GM21526 (cell line): ENCODE results near the gene IL1RAP.
"Not testable (repeated sequence)": the region's sequence is repeated elsewhere in the genome, so short reads cannot be mapped to it uniquely, and the experiment has no call there.

Source experiments
- ATAC-seq: cut with Tn5 transposase; IDR thresholded peaks from one replicate; pipeline ENCODE4 v1.9.1; 2021; ENCODE audit warnings: moderate library complexity; ENCODE audit not compliant: unreplicated experiment, low FRiP score

IL1RAP gene

GRCh38 chr3:190644035-190644434 lies 130.2 kb downstream of the IL1RAP start:
- ATAC-seq, result no peak

DNA sequence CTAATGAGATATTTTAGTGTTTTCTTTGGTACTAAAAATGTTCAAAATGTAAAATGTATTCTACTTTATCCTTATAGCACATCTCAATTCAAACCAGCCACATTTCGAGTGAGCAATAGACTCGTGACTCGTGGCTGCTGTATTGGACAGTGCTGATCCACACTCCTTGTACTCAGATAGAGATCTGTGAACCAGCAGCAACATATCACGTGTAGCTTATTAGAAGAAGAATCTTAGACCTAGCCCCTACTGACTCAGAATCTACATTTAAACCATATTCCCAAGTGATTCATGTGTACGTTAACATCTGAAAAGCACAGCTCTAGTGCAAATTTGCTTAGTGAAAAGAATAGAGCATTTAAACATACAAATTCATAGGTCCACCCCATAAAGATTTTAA lies 130.9 kb downstream of the IL1RAP start:
- ATAC-seq, result no peak

GRCh38 chr3:190645932-190646460 lies 132.1 kb downstream of the IL1RAP start:
- no peak for ATAC-seq

- ATAC-seq, result no peak
Observed at GRCh38 chr3:190646996-190647395, 133.1 kb downstream of the IL1RAP start.

DNA sequence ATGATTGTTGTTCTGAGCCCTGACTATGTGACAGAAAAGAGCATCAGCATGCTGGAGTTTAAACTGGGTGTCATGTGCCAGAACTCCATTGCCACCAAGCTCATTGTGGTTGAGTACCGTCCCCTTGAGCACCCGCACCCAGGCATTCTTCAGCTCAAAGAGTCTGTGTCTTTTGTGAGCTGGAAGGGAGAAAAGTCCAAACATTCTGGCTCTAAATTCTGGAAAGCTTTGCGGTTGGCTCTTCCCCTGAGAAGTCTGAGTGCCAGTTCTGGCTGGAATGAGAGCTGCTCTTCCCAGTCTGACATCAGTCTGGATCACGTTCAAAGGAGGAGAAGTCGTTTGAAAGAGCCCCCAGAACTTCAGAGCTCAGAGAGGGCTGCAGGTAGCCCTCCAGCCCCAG lies 142.0 kb downstream of the IL1RAP start:
- no peak for ATAC-seq

- no peak for ATAC-seq
Observed at GRCh38 chr3:190658106-190658505, 144.2 kb downstream of the IL1RAP start.

- no peak for ATAC-seq
Observed at GRCh38 chr3:190666821-190667220, 152.9 kb downstream of the IL1RAP start.

DNA sequence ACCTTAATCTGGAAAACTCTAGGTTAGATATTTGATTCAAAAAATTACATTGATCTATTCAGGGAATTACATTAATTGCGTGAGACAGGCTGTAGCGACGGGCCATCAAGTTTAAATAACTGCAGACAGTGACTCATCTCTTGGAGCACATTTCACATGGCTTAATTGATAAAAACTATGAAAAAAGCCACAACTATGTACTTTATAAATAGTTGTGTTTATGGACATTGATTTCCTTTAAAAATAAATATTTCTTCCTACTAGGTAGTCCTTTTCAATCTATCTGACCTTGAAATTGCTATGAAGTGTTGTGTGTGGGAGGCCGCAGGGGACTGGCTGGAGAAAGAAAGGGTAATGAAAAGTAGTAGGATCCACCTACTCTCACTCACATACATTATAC lies 157.8 kb downstream of the IL1RAP start:
- no peak for ATAC-seq

DNA sequence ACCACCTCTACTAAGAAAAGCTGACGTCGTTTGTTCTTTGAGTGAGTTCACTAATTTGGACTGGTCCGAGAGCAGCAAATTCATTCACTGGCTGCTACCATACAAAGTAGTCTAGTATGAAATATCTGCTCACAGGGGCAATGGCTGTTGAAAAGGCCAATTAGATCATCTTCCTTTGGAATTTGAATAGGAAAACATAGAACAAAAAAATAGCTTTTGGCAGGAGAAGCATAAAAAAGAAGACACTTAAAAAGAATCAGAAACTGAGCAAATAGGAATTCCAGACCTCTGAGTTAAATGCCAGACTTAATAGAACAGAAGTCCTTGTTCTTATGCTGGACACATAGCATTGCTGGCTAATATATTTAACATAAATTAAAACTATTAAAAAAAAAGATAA lies 159.3 kb downstream of the IL1RAP start:
- ATAC-seq, result no peak

GRCh38 chr3:190676481-190676880 lies 162.6 kb downstream of the IL1RAP start:
- ATAC-seq, result no peak

DNA sequence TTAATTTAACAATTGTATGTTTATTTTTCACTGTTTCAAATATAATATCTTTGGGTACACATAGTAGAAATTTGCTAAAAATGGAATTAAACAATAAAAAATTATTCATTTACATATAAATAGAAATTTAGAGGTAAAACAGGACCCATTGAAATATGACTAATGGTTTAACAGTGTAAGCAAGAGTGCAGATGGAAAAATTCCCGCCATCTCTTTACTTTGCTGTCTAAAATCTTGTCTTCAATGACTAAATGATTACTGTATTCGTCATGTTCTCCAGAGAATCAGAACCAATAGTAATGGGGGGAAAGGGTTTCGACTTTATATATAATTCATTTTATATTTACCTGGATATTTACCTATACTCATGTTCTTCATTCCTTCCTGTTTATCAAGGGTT lies 163.1 kb downstream of the IL1RAP start:
- no peak for ATAC-seq

DNA sequence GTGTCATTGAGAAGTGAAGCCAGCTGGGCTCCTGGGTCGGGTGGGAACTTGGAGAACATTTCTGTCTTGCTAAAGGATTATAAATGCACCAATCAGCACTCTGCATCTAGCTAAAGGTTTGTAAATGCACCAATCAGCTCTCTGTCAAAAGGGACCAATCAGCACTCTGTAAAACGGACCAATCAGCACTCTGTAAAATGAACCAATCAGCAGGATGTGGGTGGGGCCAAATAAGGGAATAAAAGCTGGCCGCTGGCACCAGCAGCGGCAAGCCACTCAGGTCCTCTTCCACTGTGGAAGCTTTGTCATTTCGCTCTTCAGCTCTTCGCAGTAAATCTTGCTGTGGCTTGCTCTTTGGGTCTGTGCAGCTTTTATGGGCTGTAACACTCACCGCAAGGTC lies 164.0 kb downstream of the IL1RAP start:
- ATAC-seq, result not testable (repeated sequence)

GRCh38 chr3:190680691-190681090 lies 166.8 kb downstream of the IL1RAP start:
- ATAC-seq, result no peak

- no peak for ATAC-seq
Observed at GRCh38 chr3:190684776-190685175, 170.9 kb downstream of the IL1RAP start.

DNA sequence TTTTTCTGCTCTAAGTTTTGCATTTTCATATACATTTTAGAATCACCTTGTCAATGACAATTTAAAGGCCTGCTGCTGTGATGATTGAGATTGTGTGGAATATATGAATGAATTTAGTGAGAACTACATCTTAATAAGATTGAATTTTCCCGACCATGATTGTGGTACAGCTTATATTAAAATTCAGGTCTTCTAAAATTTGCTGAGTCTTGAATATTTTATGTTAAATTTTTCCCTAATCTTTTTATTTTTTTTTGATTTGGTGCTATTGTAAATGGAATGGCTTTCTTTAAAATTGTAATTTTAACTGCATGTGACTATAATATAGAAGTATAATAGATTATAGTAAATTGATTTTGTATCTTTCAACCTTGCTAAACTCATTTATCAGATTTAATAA lies 172.1 kb downstream of the IL1RAP start:
- no peak for ATAC-seq

- no peak for ATAC-seq
Observed at GRCh38 chr3:190690246-190690645, 176.4 kb downstream of the IL1RAP start.

GRCh38 chr3:190692256-190692655 lies 178.4 kb downstream of the IL1RAP start:
- ATAC-seq, result no peak

- no peak for ATAC-seq
Observed at GRCh38 chr3:190694335-190695001, 180.6 kb downstream of the IL1RAP start.

GRCh38 chr3:190695225-190695624 lies 181.3 kb downstream of the IL1RAP start:
- ATAC-seq, result no peak

GRCh38 chr3:190695994-190696393 lies 182.1 kb downstream of the IL1RAP start:
- no peak for ATAC-seq

GRCh38 chr3:190696777-190697501 lies 183.1 kb downstream of the IL1RAP start:
- ATAC-seq, result no peak

DNA sequence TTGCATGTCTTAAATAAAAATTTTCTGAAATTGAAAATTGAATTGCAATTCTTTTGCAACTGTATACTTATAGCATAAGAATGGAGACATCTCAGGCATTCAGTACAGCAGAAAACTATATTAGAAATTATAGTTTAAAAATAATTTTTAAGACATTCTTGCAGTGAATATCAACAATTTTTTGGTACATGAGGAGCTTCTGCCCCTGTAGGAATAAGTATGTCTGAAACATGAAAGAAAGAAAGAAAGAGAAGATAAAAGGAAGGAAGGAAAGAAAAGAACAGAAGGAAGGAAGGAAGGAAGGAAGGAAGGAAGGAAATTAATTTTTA lies 183.6 kb downstream of the IL1RAP start:
- no peak for ATAC-seq
